ENCODE data around the gene CTPS2. TPM values are rescaled to one million over a fixed set of nuclear protein-coding genes. Genes with fewer than 3 reads are reported as not detected.

The CTPS2 gene
- total and polyA plus RNA-seq, 2 donors (not counting 3 experiments of a cell fraction or from before 2014, with no cell fraction given), result 7.4 to 15.7 TPM

- no TSS peak for BruUV-seq (replicated peaks)
- H3K9me1 ChIP-seq (replicated peaks; ENCODE audit: control insufficient read depth, extremely low read depth, insufficient read depth, low read length), result no peaks in the 10 kb centered on the region
- intact Hi-C loops (cut with micrococcal nuclease) (no loop called here), dilution Hi-C loops (cut with MboI; ENCODE audit: extremely low pct_ligation_motif_present, low sequenced_read_pairs) (no loop called here)
- H4K20me1 ChIP-seq (replicated peaks; ENCODE audit: control insufficient read depth, extremely low read depth, insufficient read depth, low read length), result no peaks in the 10 kb centered on the region
- H3K9me3 ChIP-seq (replicated peaks; ENCODE audit: control insufficient read depth, insufficient read depth, low read length), result no peaks in the 10 kb centered on the region
- H3K79me2 ChIP-seq (ENCODE audit: control insufficient read depth, insufficient read depth, low read length), result no peaks in the 10 kb centered on the region
- POLR2A ChIA-PET, result no interaction called here
- no peak for DNase-seq (ENCODE audit: low read depth, low spot score)
- no peaks in the 10 kb centered on the region for H3K4me1 ChIP-seq (ENCODE audit: control insufficient read depth, extremely low read depth, insufficient read depth, low read length)
- no peak overlapping the region for H3K4me3 ChIP-seq (replicated peaks in 1 of 3; ENCODE audit: insufficient read depth in 1 of 3, low read depth in 1 of 3, low read length in 3 of 3)
- H3K36me3 ChIP-seq (ENCODE audit: control insufficient read depth in 2 of 2, extremely low read depth in 1 of 2, insufficient read depth in 2 of 2, low read length in 2 of 2), result peaks cover 0 to 6% of the 10 kb centered on the region in 2 experiments
- no peak for TF ChIP-seq POLR2A (IDR thresholded peaks at IDR 0.05; ENCODE audit: low read depth, low read length)
- TF ChIP-seq POLR2AphosphoS5 (IDR thresholded peaks at IDR 0.05; ENCODE audit: insufficient read depth, low read depth, low read length), result no peak
- TF ChIP-seq MAX (IDR thresholded peaks at IDR 0.05; ENCODE audit: insufficient read depth, insufficient read length), result no peak
- H3K9ac ChIP-seq (replicated peaks; ENCODE audit: extremely low read depth, insufficient read depth, low read length), result no peak overlapping the region
- CTCF ChIA-PET, result no interaction called here
- H2AFZ ChIP-seq (ENCODE audit: low read depth, low read length), result no peak overlapping the region
- no peaks in the 10 kb centered on the region for H3K27me3 ChIP-seq (ENCODE audit: control insufficient read depth in 2 of 2, insufficient read depth in 2 of 2, low read length in 2 of 2)
- no peak for FAIRE-seq
- no peak overlapping the region for H3K4me2 ChIP-seq (ENCODE audit: insufficient read depth, low read length)
- H3K27ac ChIP-seq (ENCODE audit: insufficient read depth, low read depth, low read length), result no peak overlapping the region
These were observed 44.3 kb upstream of the CTPS2 start for GRCh38 chrX:16756724-16757123.

GRCh38 chrX:16754019-16754418 is 41.5 kb upstream of the CTPS2 start:
- dilution Hi-C loops (cut with MboI; ENCODE audit: extremely low pct_ligation_motif_present, low sequenced_read_pairs), result no loop called here
- Histone ChIP-seq H3K79me2 (ENCODE audit: control insufficient read depth, insufficient read depth, low read length) (no peaks in the 10 kb centered on the region), H3K4me2 (ENCODE audit: insufficient read depth, low read length) (no peak overlapping the region), H3K9ac (replicated peaks; ENCODE audit: extremely low read depth, insufficient read depth, low read length) (no peak overlapping the region), H3K27me3 (ENCODE audit: control insufficient read depth in 2 of 2, insufficient read depth in 2 of 2, low read length in 2 of 2) (no peaks in the 10 kb centered on the region), H3K4me3 (replicated peaks in 1 of 3; ENCODE audit: insufficient read depth in 1 of 3, low read depth in 1 of 3, low read length in 3 of 3) (no peak overlapping the region), H3K9me3 (replicated peaks; ENCODE audit: control insufficient read depth, insufficient read depth, low read length) (no peaks in the 10 kb centered on the region), H3K9me1 (replicated peaks; ENCODE audit: control insufficient read depth, extremely low read depth, insufficient read depth, low read length) (no peaks in the 10 kb centered on the region), H2AFZ (ENCODE audit: low read depth, low read length) (no peak overlapping the region), H3K27ac (ENCODE audit: insufficient read depth, low read depth, low read length) (no peak overlapping the region), H4K20me1 (replicated peaks; ENCODE audit: control insufficient read depth, extremely low read depth, insufficient read depth, low read length) (no peaks in the 10 kb centered on the region), H3K4me1 (ENCODE audit: control insufficient read depth, extremely low read depth, insufficient read depth, low read length) (no peaks in the 10 kb centered on the region), H3K36me3 (ENCODE audit: control insufficient read depth in 2 of 2, extremely low read depth in 1 of 2, insufficient read depth in 2 of 2, low read length in 2 of 2) (peaks cover 0 to 4% of the 10 kb centered on the region in 2 experiments)
- intact Hi-C loops (cut with micrococcal nuclease), result no loop called here
- CTCF ChIA-PET, result no interaction called here
- no peak for FAIRE-seq
- BruUV-seq (replicated peaks), result no TSS peak
- TF ChIP-seq FOS (IDR thresholded peaks at IDR 0.05; ENCODE audit: borderline replicate concordance, insufficient read depth, low read length) (no peak), POLR2AphosphoS5 (IDR thresholded peaks at IDR 0.05; ENCODE audit: insufficient read depth, low read depth, low read length) (no peak), MYC (IDR thresholded peaks at IDR 0.05; ENCODE audit: low read depth, low read length) (no peak), GATA2 (IDR thresholded peaks at IDR 0.05; ENCODE audit: insufficient read depth, insufficient read length, low read depth, low read length) (no peak), POLR2A (IDR thresholded peaks at IDR 0.05; ENCODE audit: low read depth, low read length) (no peak), EZH2 (IDR thresholded peaks at IDR 0.05; ENCODE audit: borderline replicate concordance, low read depth, low read length, severe bottlenecking) (no peak), JUN (IDR thresholded peaks at IDR 0.05; ENCODE audit: borderline replicate concordance, insufficient read depth, insufficient read length, low read depth) (no peak), CTCF (IDR thresholded peaks at IDR 0.05; ENCODE audit: extremely low read depth in 1 of 2, insufficient read depth in 1 of 2, low read depth in 1 of 2, low read length in 2 of 2) (no peak), MAX (IDR thresholded peaks at IDR 0.05; ENCODE audit: insufficient read depth, insufficient read length) (no peak)
- POLR2A ChIA-PET, result no interaction called here
- DNase-seq (ENCODE audit: low read depth, low spot score), result no peak

All from endothelial cell of umbilical vein (primary cell).